HCT116 (cell line): ENCODE results near the gene RSPO4. TPM values are rescaled to one million over a fixed set of nuclear protein-coding genes. Genes with fewer than 3 reads are reported as not detected.

Experiments used
- ATAC-seq: fragments of 200-7000 bp; cut with Tn5 transposase; 2 replicates; pipeline ENCODE4 v1.9.1; 2020; ENCODE audit warnings: mild to moderate bottlenecking, moderate library complexity
- BruUV-seq: library from RNA; stranded (reverse); fragments of 400-500 nt; replicated peaks from 2 replicates; lab custom pipeline; 2021; lab: Mats Ljungman, UMichigan
- CTCF ChIA-PET: fragments of 300-600 bp; sonication (Branson Sonifier 250); formaldehyde crosslinking; loops from one replicate; lab custom pipeline; 2021; ENCODE audit warnings: antibody characterized with exemption; lab: Charles Lee
- POLR2A ChIA-PET: fragments of 300-600, 350-600 bp; sonication (Branson Sonifier 250); formaldehyde crosslinking; loops from one replicate; lab custom pipeline; 2021; ENCODE audit warnings: antibody characterized with exemption; lab: Charles Lee
- RAD21 ChIA-PET, 2 experiments: fragments of 300-600 bp; sonication (Branson Sonifier 250); formaldehyde crosslinking; loops; one replicate each; lab custom pipeline; 2023; ENCODE audit warnings: low total read pairs in 2 of 2; ENCODE audit not compliant: uncharacterized antibody in 2 of 2, unreplicated experiment in 2 of 2, low non-redundant PET in 1 of 2; lab: Charles Lee
- DNase-seq: peaks from one replicate; pipeline ENCODE4 v3.0.0-alpha.2; 2010; ENCODE audit warnings: low read depth, low spot score
- H2AFZ ChIP-seq: fragments of 200-600 bp; shearing (Covaris generic), sonication (generic); 2 replicates; pipeline ENCODE4 v1.6.1; 2017; ENCODE audit warnings: low read depth, mixed run types, mixed read lengths, antibody characterized with exemption, low read length; ENCODE audit not compliant: poor library complexity, severe bottlenecking
- H3K27ac ChIP-seq: 2 replicates; pipeline ENCODE4 v1.5.1; 2012; ENCODE audit warnings: low read depth, low read length
- H3K27me3 ChIP-seq: fragments of 200-600 bp; sonication (generic); 2 replicates; pipeline ENCODE4 v1.6.1; 2016; ENCODE audit warnings: mixed run types, low read length, mixed read lengths; ENCODE audit not compliant: insufficient read depth
- H3K36me3 ChIP-seq, 2 experiments: fragments of 200-500 bp in 1 of 2; fragments of 200-600 bp in 1 of 2; sonication (Bioruptor generic) in 1 of 2; sonication (generic) in 1 of 2; 2 replicates each; pipeline versions ENCODE4 v1.5.1 to v1.6.1; 2014 to 2016; ENCODE audit warnings: low read length in 2 of 2, inconsistent platforms in 1 of 2, mixed read lengths in 1 of 2, mixed run types in 1 of 2; ENCODE audit not compliant: insufficient read depth in 2 of 2, control insufficient read depth in 1 of 2
- H3K4me1 ChIP-seq, 2 experiments: fragments of 200-600 bp in 1 of 2; sonication (generic) in 1 of 2; 2 replicates each; pipeline versions ENCODE4 v1.5.1 to v1.6.1; 2012 to 2017; ENCODE audit warnings: low read length in 2 of 2, inconsistent platforms in 1 of 2, mild to moderate bottlenecking in 1 of 2, mixed read lengths in 1 of 2, mixed run types in 1 of 2, moderate library complexity in 1 of 2; ENCODE audit not compliant: insufficient read depth in 2 of 2, control insufficient read depth in 1 of 2
- H3K4me2 ChIP-seq: fragments of 200-600 bp; sonication (generic); 2 replicates; pipeline ENCODE4 v1.6.1; 2017; ENCODE audit warnings: mixed run types, low read length, mixed read lengths
- H3K4me3 ChIP-seq, 2 experiments: fragments of 200-600 bp in 1 of 2; sonication (generic) in 1 of 2; replicated peaks in 1 of 2; 2 replicates each; pipeline ENCODE4 v1.5.1; 2011 to 2016; ENCODE audit warnings: low read length in 2 of 2, control low read depth in 1 of 2, low read depth in 1 of 2, mild to moderate bottlenecking in 1 of 2, mixed read lengths in 1 of 2, mixed run types in 1 of 2
- H3K79me2 ChIP-seq: fragments of 200-600 bp; sonication (generic); 2 replicates; pipeline ENCODE4 v1.6.1; 2017; ENCODE audit warnings: mild to moderate bottlenecking, mixed run types, low read length, moderate library complexity, mixed read lengths; ENCODE audit not compliant: insufficient read depth
- H3K9ac ChIP-seq: fragments of 200-600 bp; sonication (generic); 2 replicates; pipeline ENCODE4 v1.6.1; 2016; ENCODE audit warnings: low read length, mixed read lengths
- H3K9me2 ChIP-seq: fragments of 200-600 bp; sonication (generic), shearing (Covaris generic); 2 replicates; pipeline ENCODE4 v1.6.1; 2017; ENCODE audit warnings: mixed run types, mild to moderate bottlenecking, moderate library complexity; ENCODE audit not compliant: insufficient read depth
- H3K9me3 ChIP-seq, 2 experiments: fragments of 200-500 bp in 1 of 2; fragments of 200-600 bp in 1 of 2; sonication (Bioruptor generic) in 1 of 2; sonication (generic) in 1 of 2; 2 replicates each; pipeline ENCODE4 v1.6.1; 2014 to 2017; ENCODE audit warnings: low read length in 2 of 2, mixed read lengths in 2 of 2, inconsistent platforms in 1 of 2, low read depth in 1 of 2, mild to moderate bottlenecking in 1 of 2, mixed run types in 1 of 2, moderate library complexity in 1 of 2; ENCODE audit not compliant: control insufficient read depth in 1 of 2, insufficient read depth in 1 of 2
- H4K20me1 ChIP-seq: fragments of 200-600 bp; sonication (generic), shearing (Covaris generic); 2 replicates; pipeline ENCODE4 v1.6.1; 2017; ENCODE audit warnings: mixed run types, mild to moderate bottlenecking, moderate library complexity; ENCODE audit not compliant: insufficient read depth
- JUND ChIP-seq: IDR thresholded peaks from 2 replicates; pipeline ENCODE4 v1.6.1; 2012
- intact Hi-C: fragments of 100-400 bp; cut with micrococcal nuclease; formaldehyde crosslinking; loops from 2 replicates; pipeline ENCODE4 v1.10.0; 2022
- total RNA-seq: library from RNA; stranded (reverse); gene quantifications from one replicate; pipeline ENCODE4 v1.2.1, GENCODE V29; 2021; ENCODE audit not compliant: unreplicated experiment

RSPO4 gene
- total RNA-seq, 1 experiment from 2014 or later = 0.84 TPM

DNA sequence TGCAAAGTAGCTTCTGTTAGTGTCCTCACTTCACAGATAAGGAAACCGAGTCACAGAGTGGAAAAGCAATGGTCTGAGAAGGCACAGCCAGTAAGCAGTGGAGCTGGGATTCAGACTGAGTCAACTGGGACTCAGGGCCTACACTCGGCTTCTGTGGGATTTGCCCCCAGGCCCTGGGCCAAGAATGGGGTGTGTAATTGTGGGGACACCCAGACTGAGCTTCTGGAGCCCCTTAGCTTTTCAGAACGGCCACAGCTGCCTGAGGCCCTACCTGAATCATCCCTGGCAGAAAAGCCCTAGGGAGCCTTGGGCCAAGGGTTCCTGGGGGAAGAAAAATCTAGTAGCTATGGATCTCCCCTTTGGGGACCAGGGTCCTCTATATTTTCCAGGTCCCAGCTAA, 92.5 kb downstream of the RSPO4 start:
- H3K4me1 ChIP-seq = no peaks in the 10 kb centered on the region; a peak in 1 of 4 replicates
- H2AFZ ChIP-seq = no peak overlapping the region
- intact Hi-C loops = no loop called here
- no peak overlapping the region for H3K4me3 ChIP-seq
- no peak overlapping the region for H3K27ac ChIP-seq
- no peaks in the 10 kb centered on the region for H3K9me3 ChIP-seq
- ATAC-seq (no peak), DNase-seq (no peak)
- H3K4me2 ChIP-seq = no peak overlapping the region
- H3K9ac ChIP-seq = no peak overlapping the region
- no TSS peak for BruUV-seq
- CTCF ChIA-PET = no interaction called here
- no peaks in the 10 kb centered on the region for H3K27me3 ChIP-seq
- H4K20me1 ChIP-seq = no peaks in the 10 kb centered on the region
- no peaks in the 10 kb centered on the region for H3K36me3 ChIP-seq
- RAD21 ChIA-PET = no interaction called here
- no peaks in the 10 kb centered on the region for H3K79me2 ChIP-seq
- no peak for TF ChIP-seq JUND
- TF ChIP-seq, all 23 proteins: peak for 0
- H3K9me2 ChIP-seq = no peaks in the 10 kb centered on the region
- POLR2A ChIA-PET = no interaction called here

Other genes with a start within 250 kb of the RSPO4 start
- gene SLC52A3, start 233.8 kb downstream of the RSPO4 start, total RNA-seq = 10.2 TPM
- gene FAM110A, start 168.6 kb downstream of the RSPO4 start, total RNA-seq = 26.4 TPM
- not detected for gene ANGPT4, start 86.0 kb downstream of the RSPO4 start, total RNA-seq
- 153 TPM for gene PSMF1, start 116.3 kb upstream of the RSPO4 start, total RNA-seq
- 25.7 TPM for gene TMEM74B, start 182.7 kb upstream of the RSPO4 start, total RNA-seq
- not detected for gene C20orf202, start 201.1 kb upstream of the RSPO4 start, total RNA-seq
- gene RAD21L1, start 223.7 kb upstream of the RSPO4 start, total RNA-seq = 0.17 TPM